Measurements from ENCODE around the gene EIF2AK3.
"Not testable (repeated sequence)": the region's sequence is repeated elsewhere in the genome, so short reads cannot be mapped to it uniquely, and the experiment has no call there.

EIF2AK3 gene

GRCh38 chr2:88657131-88657530 is 29.9 kb upstream of the EIF2AK3 start:
- Histone ChIP-seq H3K4me2 (ENCODE audit: low read length) (no peak overlapping the region), H3K27me3 (ENCODE audit: insufficient read depth, low read length, poor library complexity) (no peaks in the 10 kb centered on the region), H2BK120ac (ENCODE audit: low read depth, low read length) (no peak overlapping the region), H4K8ac (ENCODE audit: low read depth, low read length) (no peak overlapping the region), H3K4me3 (ENCODE audit: low read length) (no peak overlapping the region), H3K36me3 (ENCODE audit: control insufficient read depth, insufficient read depth, low read length) (no peaks in the 10 kb centered on the region), H2BK15ac (replicated peaks; ENCODE audit: low read depth) (no peak overlapping the region), H3K79me1 (ENCODE audit: low read length) (no peaks in the 10 kb centered on the region), H3K56ac (ENCODE audit: low read length) (no peak overlapping the region), H3K9ac (ENCODE audit: low read length) (no peak overlapping the region), H4K5ac (ENCODE audit: low read length) (no peak overlapping the region), H3K27ac (ENCODE audit: low read depth, low read length) (no peak overlapping the region), H3K18ac (ENCODE audit: low read length) (no peak overlapping the region), H2BK5ac (ENCODE audit: low read length) (no peak overlapping the region), H3K4me1 (ENCODE audit: control insufficient read depth, low read depth, low read length) (no peaks in the 10 kb centered on the region), H2AK5ac (ENCODE audit: low read length) (no peak overlapping the region), H3K23ac (ENCODE audit: low read length) (no peak overlapping the region), H3K4ac (ENCODE audit: low read depth, low read length) (no peak overlapping the region), H3K79me2 (ENCODE audit: control insufficient read depth, insufficient read depth, low read length) (no peaks in the 10 kb centered on the region)
- WGBS (ENCODE audit: extremely low coverage, insufficient coverage, low lambda C conversion rate) = no CpG with 5 or more reads among the region's 2 CpGs
- no peak for DNase-seq

GRCh38 chr2:88656690-88657089 is 29.4 kb upstream of the EIF2AK3 start:
- WGBS (ENCODE audit: extremely low coverage, insufficient coverage, low lambda C conversion rate) = no CpG with 5 or more reads among the region's 3 CpGs

GRCh38 chr2:88654714-88655113 is 27.4 kb upstream of the EIF2AK3 start:
- no peak overlapping the region for H3K4ac ChIP-seq (ENCODE audit: low read depth, low read length)
- no peak overlapping the region for H3K27ac ChIP-seq (ENCODE audit: low read depth, low read length)
- no peak overlapping the region for H4K8ac ChIP-seq (ENCODE audit: low read depth, low read length)
- no peak overlapping the region for H2BK120ac ChIP-seq (ENCODE audit: low read depth, low read length)
- WGBS (ENCODE audit: extremely low coverage, insufficient coverage, low lambda C conversion rate) = no CpG with 5 or more reads among the region's 2 CpGs
- H3K4me2 ChIP-seq (ENCODE audit: low read length) = no peak overlapping the region
- DNase-seq = no peak
- no peak overlapping the region for H3K9ac ChIP-seq (ENCODE audit: low read length)
- no peak overlapping the region for H2AK5ac ChIP-seq (ENCODE audit: low read length)
- no peak overlapping the region for H2BK15ac ChIP-seq (replicated peaks; ENCODE audit: low read depth)
- H3K4me3 ChIP-seq (ENCODE audit: low read length) = no peak overlapping the region
- H3K79me2 ChIP-seq (ENCODE audit: control insufficient read depth, insufficient read depth, low read length) = no peaks in the 10 kb centered on the region
- no peak overlapping the region for H4K5ac ChIP-seq (ENCODE audit: low read length)
- H3K23ac ChIP-seq (ENCODE audit: low read length) = no peak overlapping the region
- no peaks in the 10 kb centered on the region for H3K36me3 ChIP-seq (ENCODE audit: control insufficient read depth, insufficient read depth, low read length)
- no peak overlapping the region for H2BK5ac ChIP-seq (ENCODE audit: low read length)
- no peaks in the 10 kb centered on the region for H3K4me1 ChIP-seq (ENCODE audit: control insufficient read depth, low read depth, low read length)
- H3K18ac ChIP-seq (ENCODE audit: low read length) = no peak overlapping the region
- no peak overlapping the region for H3K56ac ChIP-seq (ENCODE audit: low read length)
- H3K27me3 ChIP-seq (ENCODE audit: insufficient read depth, low read length, poor library complexity) = no peaks in the 10 kb centered on the region
- H3K79me1 ChIP-seq (ENCODE audit: low read length) = no peaks in the 10 kb centered on the region

More at GRCh38 chr2:88656690-88657089, 29.4 kb upstream of the EIF2AK3 start:
- H3K56ac ChIP-seq (ENCODE audit: low read length) = no peak overlapping the region
- no peak overlapping the region for H3K4me2 ChIP-seq (ENCODE audit: low read length)
- no peak overlapping the region for H4K5ac ChIP-seq (ENCODE audit: low read length)
- H2BK120ac ChIP-seq (ENCODE audit: low read depth, low read length) = no peak overlapping the region
- H3K79me1 ChIP-seq (ENCODE audit: low read length) = no peaks in the 10 kb centered on the region
- H3K36me3 ChIP-seq (ENCODE audit: control insufficient read depth, insufficient read depth, low read length) = no peaks in the 10 kb centered on the region
- H3K4ac ChIP-seq (ENCODE audit: low read depth, low read length) = no peak overlapping the region
- H3K18ac ChIP-seq (ENCODE audit: low read length) = no peak overlapping the region
- no peak overlapping the region for H3K4me3 ChIP-seq (ENCODE audit: low read length)
- no peak overlapping the region for H2BK5ac ChIP-seq (ENCODE audit: low read length)
- no peak overlapping the region for H2AK5ac ChIP-seq (ENCODE audit: low read length)
- no peak overlapping the region for H3K23ac ChIP-seq (ENCODE audit: low read length)
- H3K79me2 ChIP-seq (ENCODE audit: control insufficient read depth, insufficient read depth, low read length) = no peaks in the 10 kb centered on the region
- no peaks in the 10 kb centered on the region for H3K4me1 ChIP-seq (ENCODE audit: control insufficient read depth, low read depth, low read length)
- no peaks in the 10 kb centered on the region for H3K27me3 ChIP-seq (ENCODE audit: insufficient read depth, low read length, poor library complexity)
- no peak overlapping the region for H3K9ac ChIP-seq (ENCODE audit: low read length)
- H3K27ac ChIP-seq (ENCODE audit: low read depth, low read length) = no peak overlapping the region
- no peak overlapping the region for H2BK15ac ChIP-seq (replicated peaks; ENCODE audit: low read depth)
- DNase-seq = no peak
- no peak overlapping the region for H4K8ac ChIP-seq (ENCODE audit: low read depth, low read length)

- no peaks in the 10 kb centered on the region for H3K36me3 ChIP-seq (ENCODE audit: control insufficient read depth, insufficient read depth, low read length)
- H2BK120ac ChIP-seq (ENCODE audit: low read depth, low read length) = no peak overlapping the region
- no peak overlapping the region for H3K4me3 ChIP-seq (ENCODE audit: low read length)
- H3K79me1 ChIP-seq (ENCODE audit: low read length) = no peaks in the 10 kb centered on the region
- H3K4me1 ChIP-seq (ENCODE audit: control insufficient read depth, low read depth, low read length) = no peaks in the 10 kb centered on the region
- WGBS (ENCODE audit: extremely low coverage, insufficient coverage, low lambda C conversion rate) = no CpG with 5 or more reads among the region's 1 CpG
- H2BK15ac ChIP-seq (replicated peaks; ENCODE audit: low read depth) = no peak overlapping the region
- no peaks in the 10 kb centered on the region for H3K27me3 ChIP-seq (ENCODE audit: insufficient read depth, low read length, poor library complexity)
- no peak overlapping the region for H2AK5ac ChIP-seq (ENCODE audit: low read length)
- no peak overlapping the region for H2BK5ac ChIP-seq (ENCODE audit: low read length)
- no peak for DNase-seq
- no peak overlapping the region for H3K4ac ChIP-seq (ENCODE audit: low read depth, low read length)
- no peaks in the 10 kb centered on the region for H3K79me2 ChIP-seq (ENCODE audit: control insufficient read depth, insufficient read depth, low read length)
- no peak overlapping the region for H3K9ac ChIP-seq (ENCODE audit: low read length)
- H3K27ac ChIP-seq (ENCODE audit: low read depth, low read length) = no peak overlapping the region
- no peak overlapping the region for H4K8ac ChIP-seq (ENCODE audit: low read depth, low read length)
- no peak overlapping the region for H4K5ac ChIP-seq (ENCODE audit: low read length)
- H3K18ac ChIP-seq (ENCODE audit: low read length) = no peak overlapping the region
- H3K56ac ChIP-seq (ENCODE audit: low read length) = no peak overlapping the region
- H3K4me2 ChIP-seq (ENCODE audit: low read length) = no peak overlapping the region
- H3K23ac ChIP-seq (ENCODE audit: low read length) = peak overlapping the region; percentile 24
Measured at GRCh38 chr2:88651646-88652045, 24.4 kb upstream of the EIF2AK3 start.

- no CpG with 5 or more reads among the region's 2 CpGs for WGBS (ENCODE audit: extremely low coverage, insufficient coverage, low lambda C conversion rate)
- H3K4me3 ChIP-seq (ENCODE audit: low read length); H3K79me2 ChIP-seq (ENCODE audit: control insufficient read depth, insufficient read depth, low read length); H3K4me2 ChIP-seq (ENCODE audit: low read length); DNase-seq; H3K4ac ChIP-seq (ENCODE audit: low read depth, low read length); H4K8ac ChIP-seq (ENCODE audit: low read depth, low read length); H3K23ac ChIP-seq (ENCODE audit: low read length); H2AK5ac ChIP-seq (ENCODE audit: low read length); H3K56ac ChIP-seq (ENCODE audit: low read length); H3K27ac ChIP-seq (ENCODE audit: low read depth, low read length); H3K27me3 ChIP-seq (ENCODE audit: insufficient read depth, low read length, poor library complexity); H4K5ac ChIP-seq (ENCODE audit: low read length); H3K9ac ChIP-seq (ENCODE audit: low read length); H3K4me1 ChIP-seq (ENCODE audit: control insufficient read depth, low read depth, low read length); H3K18ac ChIP-seq (ENCODE audit: low read length); H3K79me1 ChIP-seq (ENCODE audit: low read length); H2BK15ac ChIP-seq (replicated peaks; ENCODE audit: low read depth); H2BK120ac ChIP-seq (ENCODE audit: low read depth, low read length); H2BK5ac ChIP-seq (ENCODE audit: low read length); H3K36me3 ChIP-seq (ENCODE audit: control insufficient read depth, insufficient read depth, low read length): not testable (repeated sequence)
Measured at GRCh38 chr2:88645291-88645882, 18.1 kb upstream of the EIF2AK3 start.

GRCh38 chr2:88642278-88642677 is 15.0 kb upstream of the EIF2AK3 start:
- Histone ChIP-seq H3K27ac (ENCODE audit: low read depth, low read length) (no peak overlapping the region), H3K79me2 (ENCODE audit: control insufficient read depth, insufficient read depth, low read length) (no peaks in the 10 kb centered on the region), H3K36me3 (ENCODE audit: control insufficient read depth, insufficient read depth, low read length) (no peaks in the 10 kb centered on the region), H2BK120ac (ENCODE audit: low read depth, low read length) (no peak overlapping the region), H2BK15ac (replicated peaks; ENCODE audit: low read depth) (no peak overlapping the region), H3K4ac (ENCODE audit: low read depth, low read length) (no peak overlapping the region), H3K56ac (ENCODE audit: low read length) (no peak overlapping the region), H3K4me3 (ENCODE audit: low read length) (no peak overlapping the region), H3K4me2 (ENCODE audit: low read length) (no peak overlapping the region), H2AK5ac (ENCODE audit: low read length) (no peak overlapping the region), H4K5ac (ENCODE audit: low read length) (no peak overlapping the region), H3K23ac (ENCODE audit: low read length) (no peak overlapping the region), H3K79me1 (ENCODE audit: low read length) (no peaks in the 10 kb centered on the region), H3K27me3 (ENCODE audit: insufficient read depth, low read length, poor library complexity) (no peaks in the 10 kb centered on the region), H2BK5ac (ENCODE audit: low read length) (no peak overlapping the region), H3K4me1 (ENCODE audit: control insufficient read depth, low read depth, low read length) (peaks cover 2% of the 10 kb centered on the region), H3K9ac (ENCODE audit: low read length) (no peak overlapping the region), H3K18ac (ENCODE audit: low read length) (no peak overlapping the region), H4K8ac (ENCODE audit: low read depth, low read length) (no peak overlapping the region)
- no CpG with 5 or more reads among the region's 3 CpGs for WGBS (ENCODE audit: extremely low coverage, insufficient coverage, low lambda C conversion rate)
- no peak for DNase-seq
